ENCODE results near the gene RINL. TPM values are rescaled to one million over a fixed set of nuclear protein-coding genes. Genes with fewer than 3 reads are reported as not detected.

The RINL gene
- polyA plus RNA-seq, 1 donor from 2014 or later: 0.77 TPM

DNA sequence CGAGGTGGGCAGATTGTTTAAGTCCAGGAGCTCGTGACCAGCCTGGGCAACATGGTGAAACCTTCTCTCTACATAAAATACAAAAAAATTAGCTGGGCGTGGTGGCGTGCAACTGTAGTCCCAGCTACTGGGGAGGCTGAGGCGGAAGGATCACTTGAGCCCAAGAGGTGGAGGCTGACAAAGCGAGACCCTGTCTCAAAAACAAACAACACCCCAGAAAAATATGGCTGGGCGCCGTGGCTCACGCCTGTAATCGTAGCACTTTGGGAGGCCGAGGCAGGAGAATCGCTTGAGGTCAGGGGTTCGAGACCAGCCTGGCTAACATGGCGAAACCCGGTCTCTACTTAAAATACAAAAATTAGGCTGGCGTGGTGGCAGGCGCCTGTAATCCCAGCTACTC, 24.9 kb downstream of the RINL start:
- Histone ChIP-seq H3F3A (ENCODE audit: insufficient read depth, low read length, poor library complexity, severe bottlenecking) (peaks cover 10% of the 10 kb centered on the region), H3K9me2 (ENCODE audit: insufficient read depth, low read length) (no peaks in the 10 kb centered on the region), H3K79me2 (replicated peaks; ENCODE audit: insufficient read depth, low read length) (peaks cover 9% of the 10 kb centered on the region), H3K36me3 (ENCODE audit: insufficient read depth, low read length) (no peaks in the 10 kb centered on the region), H3K27me3 (ENCODE audit: insufficient read depth, low read depth, low read length) (no peaks in the 10 kb centered on the region), H3K27ac (ENCODE audit: low read length) (no peak overlapping the region), H2AFZ (ENCODE audit: low read depth, low read length) (no peak overlapping the region), H3K9me3 (ENCODE audit: low read length) (no peaks in the 10 kb centered on the region), H4K20me1 (ENCODE audit: insufficient read depth) (peaks cover 10% of the 10 kb centered on the region), H3K9ac (ENCODE audit: low read length) (no peak overlapping the region), H3K4me2 (ENCODE audit: low read length) (no peak overlapping the region), H3K4me3 (ENCODE audit: low read length) (no peak overlapping the region)
- TF ChIP-seq CTCF (IDR thresholded peaks at IDR 0.05; ENCODE audit: poor library complexity, severe bottlenecking): no peak
- TF ChIP-seq, protein P1, sequence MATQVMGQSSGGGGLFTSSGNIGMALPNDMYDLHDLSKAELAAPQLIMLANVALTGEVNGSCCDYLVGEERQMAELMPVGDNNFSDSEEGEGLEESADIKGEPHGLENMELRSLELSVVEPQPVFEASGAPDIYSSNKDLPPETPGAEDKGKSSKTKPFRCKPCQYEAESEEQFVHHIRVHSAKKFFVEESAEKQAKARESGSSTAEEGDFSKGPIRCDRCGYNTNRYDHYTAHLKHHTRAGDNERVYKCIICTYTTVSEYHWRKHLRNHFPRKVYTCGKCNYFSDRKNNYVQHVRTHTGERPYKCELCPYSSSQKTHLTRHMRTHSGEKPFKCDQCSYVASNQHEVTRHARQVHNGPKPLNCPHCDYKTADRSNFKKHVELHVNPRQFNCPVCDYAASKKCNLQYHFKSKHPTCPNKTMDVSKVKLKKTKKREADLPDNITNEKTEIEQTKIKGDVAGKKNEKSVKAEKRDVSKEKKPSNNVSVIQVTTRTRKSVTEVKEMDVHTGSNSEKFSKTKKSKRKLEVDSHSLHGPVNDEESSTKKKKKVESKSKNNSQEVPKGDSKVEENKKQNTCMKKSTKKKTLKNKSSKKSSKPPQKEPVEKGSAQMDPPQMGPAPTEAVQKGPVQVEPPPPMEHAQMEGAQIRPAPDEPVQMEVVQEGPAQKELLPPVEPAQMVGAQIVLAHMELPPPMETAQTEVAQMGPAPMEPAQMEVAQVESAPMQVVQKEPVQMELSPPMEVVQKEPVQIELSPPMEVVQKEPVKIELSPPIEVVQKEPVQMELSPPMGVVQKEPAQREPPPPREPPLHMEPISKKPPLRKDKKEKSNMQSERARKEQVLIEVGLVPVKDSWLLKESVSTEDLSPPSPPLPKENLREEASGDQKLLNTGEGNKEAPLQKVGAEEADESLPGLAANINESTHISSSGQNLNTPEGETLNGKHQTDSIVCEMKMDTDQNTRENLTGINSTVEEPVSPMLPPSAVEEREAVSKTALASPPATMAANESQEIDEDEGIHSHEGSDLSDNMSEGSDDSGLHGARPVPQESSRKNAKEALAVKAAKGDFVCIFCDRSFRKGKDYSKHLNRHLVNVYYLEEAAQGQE (IDR thresholded peaks at IDR 0.05; ENCODE audit: borderline replicate concordance): no peak
- TF ChIP-seq POLR2AphosphoS5 (IDR thresholded peaks at IDR 0.05): no peak
- TF ChIP-seq EZH2 (IDR thresholded peaks at IDR 0.05; ENCODE audit: borderline replicate concordance, insufficient read depth, low read length, poor library complexity, severe bottlenecking): no peak
- TF ChIP-seq SMC3 (conservative IDR thresholded peaks at IDR 0.05; ENCODE audit: poor library complexity): no peak
- TF ChIP-seq TAF1 (IDR thresholded peaks at IDR 0.05; ENCODE audit: low read depth): no peak
- no peak for TF ChIP-seq MXI1 (conservative IDR thresholded peaks at IDR 0.05; ENCODE audit: poor library complexity, severe bottlenecking)
- no peak for TF ChIP-seq RAD21 (conservative IDR thresholded peaks at IDR 0.05)
- TF ChIP-seq EP300 (conservative IDR thresholded peaks at IDR 0.05; ENCODE audit: poor library complexity, severe bottlenecking): no peak

DNA sequence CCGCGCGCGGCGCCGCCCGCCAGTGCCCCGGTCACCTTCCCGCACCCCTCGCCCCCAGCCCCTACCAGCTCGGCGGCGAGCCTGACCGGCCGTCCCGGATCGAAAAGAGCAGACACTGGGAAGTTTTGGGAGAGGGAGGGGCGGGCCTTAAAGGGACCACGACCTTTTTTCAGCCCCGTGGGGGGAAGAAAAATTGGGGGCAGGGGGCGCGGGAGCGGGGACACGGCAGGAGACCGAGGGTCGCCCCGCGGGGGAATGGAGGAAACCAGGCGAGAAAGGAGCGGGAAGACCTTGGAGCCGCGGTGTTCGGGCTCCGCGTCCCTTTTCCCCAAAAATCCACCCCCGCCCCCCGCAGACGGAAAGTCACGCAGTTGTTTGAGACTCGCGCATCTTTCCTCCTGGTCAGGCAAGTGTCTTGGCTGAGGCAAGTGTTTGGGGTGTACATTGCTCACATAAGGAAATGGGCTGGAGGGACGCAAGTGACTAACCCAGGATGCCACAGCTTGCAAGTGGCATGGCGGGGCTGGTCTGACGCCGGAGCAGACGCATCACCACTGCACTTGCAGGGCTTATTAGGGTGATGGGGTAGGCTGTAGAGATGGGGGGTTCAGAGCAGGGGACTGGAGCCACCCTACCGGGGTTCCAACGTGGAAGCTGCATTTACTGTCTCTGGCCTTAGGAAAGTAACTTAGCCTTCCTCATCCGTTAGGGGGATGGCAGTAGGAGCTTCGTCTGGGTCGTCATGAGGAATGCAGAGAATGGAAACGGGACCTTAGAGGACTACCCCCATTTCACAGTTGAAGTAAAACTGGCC, 25.6 kb downstream of the RINL start:
- Histone ChIP-seq H2AFZ (ENCODE audit: low read depth, low read length) (peak overlapping the region; percentile 93), H3K27ac (ENCODE audit: low read length) (peak overlapping the region; percentile 66), H3K9me2 (ENCODE audit: insufficient read depth, low read length) (no peaks in the 10 kb centered on the region), H3K4me3 (ENCODE audit: low read length) (peak overlapping the region; percentile 71), H3K9me3 (ENCODE audit: low read length) (no peaks in the 10 kb centered on the region), H3K79me2 (replicated peaks; ENCODE audit: insufficient read depth, low read length) (peaks cover 17% of the 10 kb centered on the region), H3K36me3 (ENCODE audit: insufficient read depth, low read length) (no peaks in the 10 kb centered on the region), H3K4me2 (ENCODE audit: low read length) (peak overlapping the region; percentile 55), H3K27me3 (ENCODE audit: insufficient read depth, low read depth, low read length) (no peaks in the 10 kb centered on the region), H3K9ac (ENCODE audit: low read length) (peak overlapping the region; percentile 76), H3F3A (ENCODE audit: insufficient read depth, low read length, poor library complexity, severe bottlenecking) (peaks cover 10% of the 10 kb centered on the region), H4K20me1 (ENCODE audit: insufficient read depth) (peaks cover 16% of the 10 kb centered on the region)
- TF ChIP-seq RAD21 (conservative IDR thresholded peaks at IDR 0.05) (peak; percentile 18), MXI1 (conservative IDR thresholded peaks at IDR 0.05; ENCODE audit: poor library complexity, severe bottlenecking) (no peak), CTCF (IDR thresholded peaks at IDR 0.05; ENCODE audit: poor library complexity, severe bottlenecking) (no peak), POLR2AphosphoS5 (IDR thresholded peaks at IDR 0.05) (peak; percentile 6)
- TF ChIP-seq, protein P1 (IDR thresholded peaks at IDR 0.05; ENCODE audit: borderline replicate concordance): no peak

Measured in neural cell (in vitro differentiated cells).